K562 (cell line): ENCODE results near the gene GSC. TPM values are rescaled to one million over a fixed set of nuclear protein-coding genes. Genes with fewer than 3 reads are reported as not detected.

Source experiments
- ATAC-seq: fragments of 200-7000 bp; cut with Tn5 transposase; 3 replicates; pipeline ENCODE4 v1.9.1; 2020; ENCODE audit warnings: moderate library complexity
- BruUV-seq: library from RNA; stranded (reverse); fragments of 400-500 nt; replicated peaks from 2 replicates; lab custom pipeline; 2021; lab: Mats Ljungman, UMichigan
- CTCF ChIA-PET: fragments of 300-600 bp; formaldehyde crosslinking; extraction: SDS; loops from one replicate; lab custom pipeline; 2021; ENCODE audit warnings: low intra/inter-chr PET ratio; lab: Yijun Ruan, JAX
- POLR2A ChIA-PET: fragments of 300-600, 350-650 bp; sonication (Branson Sonifier 250); formaldehyde crosslinking; extraction: SDS; loops from one replicate; lab custom pipeline; 2021; ENCODE audit warnings: antibody characterized with exemption, inconsistent platforms; lab: Yijun Ruan, JAX
- DNase-seq, 4 experiments: peaks; one replicate each; pipeline versions ENCODE4 v3.0.0 to v3.0.0-alpha.2; 2011 to 2018; ENCODE audit warnings: low spot score in 3 of 4, mixed read lengths in 3 of 4; ENCODE audit errors: extremely low read depth in 1 of 4
- FAIRE-seq: peaks from 2 replicates; lab custom pipeline; 2011; peaks lifted over from hg19 to GRCh38; lab: Jason Lieb, UNC
- H2AFZ ChIP-seq: 2 replicates; pipeline ENCODE4 v1.6.0; 2011; ENCODE audit warnings: low read depth, low read length, control low read depth, inconsistent platforms
- H3K27ac ChIP-seq: fragments of 200-600 bp; 3 replicates; pipeline ENCODE4 v1.8.0; 2011; ENCODE audit warnings: low read depth, mild to moderate bottlenecking, control low read depth, inconsistent platforms, low read length, moderate library complexity, mixed read lengths; ENCODE audit errors: extremely low read depth
- H3K27me3 ChIP-seq, 2 experiments: fragments of 300-600 bp in 1 of 2; 2 replicates in 1 of 2; 3 replicates in 1 of 2; pipeline versions ENCODE4 v1.6.0 to v1.8.0; 2011; ENCODE audit warnings: inconsistent platforms in 2 of 2, low read length in 2 of 2, mild to moderate bottlenecking in 1 of 2, mixed read lengths in 1 of 2, moderate library complexity in 1 of 2; ENCODE audit not compliant: control insufficient read depth in 2 of 2, insufficient read depth in 2 of 2
- H3K36me3 ChIP-seq: fragments of 300-600 bp; 3 replicates; pipeline ENCODE4 v1.8.0; 2011; ENCODE audit warnings: mild to moderate bottlenecking, low read length, inconsistent platforms; ENCODE audit not compliant: control insufficient read depth, insufficient read depth
- H3K4me1 ChIP-seq, 2 experiments: fragments of 200-600 bp in 1 of 2; replicated peaks in 1 of 2; 2 replicates in 1 of 2; 3 replicates in 1 of 2; pipeline versions ENCODE4 v1.5.1 to v1.8.0; 2011; ENCODE audit warnings: inconsistent platforms in 2 of 2, low read length in 2 of 2, mild to moderate bottlenecking in 1 of 2, mixed read lengths in 1 of 2, moderate library complexity in 1 of 2; ENCODE audit not compliant: control insufficient read depth in 2 of 2, insufficient read depth in 2 of 2
- H3K4me2 ChIP-seq: 2 replicates; pipeline ENCODE4 v1.6.1; 2011; ENCODE audit warnings: low read length, control low read depth, inconsistent platforms, mixed read lengths; ENCODE audit not compliant: insufficient read depth
- H3K4me3 ChIP-seq: fragments of 200-600 bp; sonication (generic), shearing (Covaris generic); 2 replicates; pipeline ENCODE4 v1.5.1; 2016; ENCODE audit warnings: control low read depth, inconsistent platforms
- H3K79me2 ChIP-seq: fragments of 200-600 bp; 3 replicates; pipeline ENCODE4 v1.8.0; 2011; ENCODE audit warnings: low read length, inconsistent platforms; ENCODE audit not compliant: control insufficient read depth, insufficient read depth
- H3K9ac ChIP-seq, 2 experiments: 2 replicates each; pipeline versions ENCODE4 v1.6.0 to v1.6.1; 2011; ENCODE audit warnings: low read depth in 2 of 2, low read length in 2 of 2, control low read depth in 1 of 2, inconsistent platforms in 1 of 2, mild to moderate bottlenecking in 1 of 2, mixed read lengths in 1 of 2; ENCODE audit not compliant: insufficient read depth in 1 of 2
- H3K9me1 ChIP-seq: one replicate; pipeline ENCODE4 v1.6.0; 2011; ENCODE audit warnings: inconsistent platforms, mild to moderate bottlenecking, low read length, moderate library complexity; ENCODE audit not compliant: control insufficient read depth, insufficient read depth
- H3K9me3 ChIP-seq: replicated peaks from 2 replicates; pipeline ENCODE4 v1.5.1; 2011; ENCODE audit warnings: low read depth, low read length, inconsistent platforms; ENCODE audit not compliant: control insufficient read depth, insufficient read depth
- H4K20me1 ChIP-seq: replicated peaks from 2 replicates; pipeline ENCODE4 v1.6.1; 2011; ENCODE audit warnings: low read length, inconsistent platforms, mixed read lengths; ENCODE audit not compliant: control insufficient read depth, insufficient read depth
- ARHGAP35 ChIP-seq: fragments of 450-650 bp; IDR thresholded peaks from 2 replicates; pipeline ENCODE4 v1.6.1; 2018; ENCODE audit not compliant: partially characterized antibody
- BMI1 ChIP-seq: fragments of 150-350 bp; IDR thresholded peaks from 2 replicates; pipeline ENCODE4 v1.6.1; 2014; ENCODE audit warnings: low read length
- CBX3 ChIP-seq, 2 experiments: IDR thresholded peaks; 1 replicate in 1 of 2; 2 replicates in 1 of 2; pipeline ENCODE4 v1.6.1; 2012; ENCODE audit warnings: inconsistent platforms in 2 of 2, low read length in 2 of 2, borderline replicate concordance in 1 of 2, control low read depth in 1 of 2
- GTF2B ChIP-seq: IDR thresholded peaks from 2 replicates; pipeline ENCODE4 v1.6.1; 2011; ENCODE audit not compliant: insufficient read length; ENCODE audit errors: extremely low read depth
- HDAC8 ChIP-seq: fragments of 450-650 bp; IDR thresholded peaks from 2 replicates; pipeline ENCODE4 v1.6.1; 2016; ENCODE audit warnings: mild to moderate bottlenecking, missing genetic modification characterization, moderate library complexity, missing compliant biosample characterization
- MAFG ChIP-seq: fragments of 450-650 bp; conservative IDR thresholded peaks from 2 replicates; pipeline ENCODE4 v1.6.1; 2016; ENCODE audit warnings: missing genetic modification characterization, missing compliant biosample characterization
- MTA1 ChIP-seq: fragments of 450-650 bp; IDR thresholded peaks from 2 replicates; pipeline ENCODE4 v1.6.1; 2017; ENCODE audit warnings: borderline replicate concordance
- NBN ChIP-seq: fragments of 450-650 bp; IDR thresholded peaks from 2 replicates; pipeline ENCODE4 v1.6.1; 2016; ENCODE audit warnings: low read depth, mild to moderate bottlenecking
- NCOA1 ChIP-seq: fragments of 450-650 bp; IDR thresholded peaks from 2 replicates; pipeline ENCODE4 v1.6.1; 2016; ENCODE audit warnings: low read depth
- NCOA4 ChIP-seq: fragments of 450-650 bp; IDR thresholded peaks from 2 replicates; pipeline ENCODE4 v1.6.1; 2018; ENCODE audit warnings: mild to moderate bottlenecking; ENCODE audit not compliant: partially characterized antibody
- NKRF ChIP-seq: fragments of 450-650 bp; IDR thresholded peaks from 2 replicates; pipeline ENCODE4 v1.6.1; 2016; ENCODE audit warnings: borderline replicate concordance
- PHF20 ChIP-seq: fragments of 450-650 bp; IDR thresholded peaks from 2 replicates; pipeline ENCODE4 v1.6.1; 2018; ENCODE audit not compliant: partially characterized antibody
- PREB ChIP-seq: sonication (generic); formaldehyde crosslinking; IDR thresholded peaks from 2 replicates; pipeline ENCODE4 v1.8.1; 2023; ENCODE audit warnings: mild to moderate bottlenecking, missing genetic modification reagents
- SOX6 ChIP-seq: fragments of 450-650 bp; IDR thresholded peaks from 2 replicates; pipeline ENCODE4 v1.6.1; 2014; ENCODE audit warnings: mild to moderate bottlenecking
- TAF7 ChIP-seq: fragments of 450-650 bp; IDR thresholded peaks from 2 replicates; pipeline ENCODE4 v1.6.1; 2016; ENCODE audit warnings: missing genetic modification characterization, missing compliant biosample characterization
- THRA ChIP-seq: fragments of 450-650 bp; IDR thresholded peaks from 2 replicates; pipeline ENCODE4 v1.6.1; 2017; ENCODE audit warnings: mild to moderate bottlenecking, moderate library complexity
- THRAP3 ChIP-seq: fragments of 450-650 bp; IDR thresholded peaks from 2 replicates; pipeline ENCODE4 v1.6.1; 2016; ENCODE audit warnings: mild to moderate bottlenecking, inconsistent platforms, borderline replicate concordance
- ZNF347 ChIP-seq: fragments of 450-650 bp; formaldehyde crosslinking; IDR thresholded peaks from 2 replicates; pipeline ENCODE4 v1.4.0; 2020; ENCODE audit warnings: low read depth, mild to moderate bottlenecking, moderate library complexity
- WGBS: fragments of 100-300 bp; shearing (Covaris generic); methylation state at CpG from one replicate; pipeline ENCODE4 v1.1.6; 2016; ENCODE audit warnings: low coverage, mixed read lengths; ENCODE audit not compliant: insufficient coverage; ENCODE audit errors: missing lambda C conversion rate; 5-methylcytosine and 5-hydroxymethylcytosine counted together
- in situ Hi-C: fragments of 300-500 bp; cut with MboI; formaldehyde crosslinking; loops from 4 replicates; pipeline ENCODE4 v1.15.0; 2018; ENCODE audit warnings: inconsistent platforms, mixed read lengths
- intact Hi-C: fragments of 100-400 bp; cut with micrococcal nuclease; formaldehyde crosslinking; loops from 2 replicates; pipeline ENCODE4 v1.14.2; 2022
- polyA plus RNA-seq, 8 experiments: library from polyadenylated mRNA; depleted of rRNA in 4 of 8; stranded (reverse) in 5 of 8; unstranded in 3 of 8; fragments of >200 nt; fragmentation: Nextera tagmentation in 2 of 8; fragmentation: Illumina TruSeq in 1 of 8; extraction: Ambion mirVana in 2 of 8; extraction: Trizol in 1 of 8; gene quantifications; 2 replicates each; pipeline versions ENCODE4 v1.2.1 to v1.2.3, GENCODE V29; 2011 to 2014; ENCODE audit warnings: inconsistent platforms in 1 of 8, missing spikeins in 1 of 8
- total RNA-seq, 7 experiments: library from RNA; depleted of rRNA in 6 of 7; stranded (reverse); fragments of >200 nt in 6 of 7; fragmentation: Illumina TruSeq in 2 of 7; extraction: Trizol in 2 of 7; gene quantifications; 2 replicates each; pipeline versions ENCODE4 v1.2.1 to v1.2.3, GENCODE V29; 2011 to 2021; ENCODE audit warnings: low replicate concordance in 1 of 7

GSC gene
- total and polyA plus RNA-seq, 9 of the 15 experiments (the other 6 are each of a cell fraction or from before 2014, with no cell fraction given) = not detected

- ChIA-PET POLR2A (no interaction called here), CTCF (no interaction called here)
- Histone ChIP-seq H3K9me1 (no peaks in the 10 kb centered on the region), H3K4me1 (peaks cover 0 to 5% of the 10 kb centered on the region in 2 experiments; a peak in 2 of 5 replicates), H3K4me2 (no peak overlapping the region), H2AFZ (no peak overlapping the region), H4K20me1 (no peaks in the 10 kb centered on the region), H3K9ac (no peak overlapping the region), H3K36me3 (no peaks in the 10 kb centered on the region), H3K27me3 (peaks cover 0 to 50% of the 10 kb centered on the region in 2 experiments; a peak in 3 of 5 replicates), H3K9me3 (no peaks in the 10 kb centered on the region), H3K79me2 (no peaks in the 10 kb centered on the region), H3K4me3 (no peak overlapping the region), H3K27ac (no peak overlapping the region)
- DNase-seq (no peak), FAIRE-seq (no peak), ATAC-seq (no peak)
- in situ Hi-C loops = no loop called here
- WGBS = 25% methylated on average over 42 of the region's 42 CpGs
- BruUV-seq = no TSS peak
- intact Hi-C loops = no loop called here
- TF ChIP-seq SOX6 (no peak), NCOA1 (no peak), PHF20 (no peak), NKRF (no peak), CBX3 (IDR thresholded peaks at IDR 0.05; ENCODE audit: borderline replicate concordance in 1 of 2, low read length in 2 of 2) (no peak), THRAP3 (no peak), MAFG (tag) (no peak), ZNF347 (no peak), MTA1 (no peak), PREB (CRISPR knock-in tag) (no peak), ARHGAP35 (no peak), HDAC8 (tag) (no peak), THRA (no peak), GTF2B (no peak), BMI1 (no peak), TAF7 (tag) (no peak), NCOA4 (no peak), NBN (no peak)
Measured at GRCh38 chr14:94773061-94773648, 3.2 kb upstream of the GSC start.
